SKM-1 (cell line): ENCODE measurements around the gene RAD51B.

ENCODE experiments used
- DNase-seq: peaks from one replicate; lab custom pipeline; 2025; ENCODE audit not compliant: unreplicated experiment; lab: John Stamatoyannopoulos, UW

RAD51B gene

DNA sequence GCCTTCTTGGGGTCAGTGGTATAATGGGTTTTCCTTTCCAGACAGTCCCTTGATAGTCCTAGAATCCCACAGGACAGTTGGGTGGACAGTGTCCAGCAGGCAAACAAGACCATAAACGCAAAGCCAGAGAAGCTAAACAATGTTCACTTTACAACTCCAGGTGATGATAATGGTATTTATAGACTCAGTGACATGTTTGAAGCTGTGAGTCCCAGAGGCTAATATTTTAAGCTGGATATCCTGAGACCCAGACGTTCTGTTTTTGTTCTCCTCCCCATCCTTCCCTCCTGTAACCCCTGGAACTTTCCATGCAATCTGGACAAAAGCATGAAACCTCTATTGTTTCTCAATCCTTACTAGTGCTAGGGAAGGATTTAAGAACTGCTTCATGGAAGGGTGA is 852.3 kb downstream of the RAD51B start:
- DNase-seq = no peak

DNA sequence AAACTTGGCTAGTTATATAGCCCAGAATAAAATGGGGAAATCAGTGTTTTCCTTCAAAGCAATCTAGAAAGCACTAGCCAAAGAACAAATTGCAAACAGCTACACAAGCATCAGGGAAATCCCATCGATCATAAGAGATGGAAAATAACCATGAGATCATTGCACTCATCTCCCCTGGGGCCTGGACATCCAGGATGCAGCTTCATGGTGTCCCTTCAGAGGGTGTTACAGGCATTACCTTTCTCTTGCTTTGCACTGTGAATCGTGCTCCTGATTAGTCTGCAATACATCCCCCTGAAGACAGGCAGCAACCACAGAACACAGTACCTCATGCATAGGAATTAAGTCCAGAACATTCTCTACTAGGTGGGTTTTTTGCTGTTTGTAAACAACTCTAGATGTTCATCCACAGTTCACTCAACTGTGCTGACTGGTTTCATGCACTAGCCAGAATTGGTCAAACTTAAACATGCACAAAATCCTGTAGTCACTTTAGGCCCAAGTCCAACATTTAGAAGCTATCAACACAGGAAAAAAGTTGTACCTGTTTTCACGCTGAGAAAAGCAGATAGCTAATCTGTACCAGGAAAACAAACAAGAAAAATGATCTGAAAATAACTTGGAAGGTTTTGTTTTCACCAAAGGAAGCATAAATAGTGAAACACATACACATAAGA is 853.2 kb downstream of the RAD51B start:
- DNase-seq = no peak

DNA sequence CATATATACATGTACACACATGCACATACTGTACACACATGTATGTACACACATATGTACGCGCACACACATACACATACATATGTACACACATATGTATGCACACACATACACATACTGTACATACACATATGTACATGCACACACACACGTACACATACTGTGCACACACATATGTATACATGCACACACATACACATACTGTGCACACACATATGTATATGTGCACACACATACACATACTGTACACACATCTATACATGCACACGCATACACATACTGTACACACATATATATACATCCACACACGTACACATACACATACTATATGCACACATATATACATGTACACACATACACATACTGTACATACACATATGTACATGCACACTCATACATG is 853.9 kb downstream of the RAD51B start:
- DNase-seq = no peak

DNA sequence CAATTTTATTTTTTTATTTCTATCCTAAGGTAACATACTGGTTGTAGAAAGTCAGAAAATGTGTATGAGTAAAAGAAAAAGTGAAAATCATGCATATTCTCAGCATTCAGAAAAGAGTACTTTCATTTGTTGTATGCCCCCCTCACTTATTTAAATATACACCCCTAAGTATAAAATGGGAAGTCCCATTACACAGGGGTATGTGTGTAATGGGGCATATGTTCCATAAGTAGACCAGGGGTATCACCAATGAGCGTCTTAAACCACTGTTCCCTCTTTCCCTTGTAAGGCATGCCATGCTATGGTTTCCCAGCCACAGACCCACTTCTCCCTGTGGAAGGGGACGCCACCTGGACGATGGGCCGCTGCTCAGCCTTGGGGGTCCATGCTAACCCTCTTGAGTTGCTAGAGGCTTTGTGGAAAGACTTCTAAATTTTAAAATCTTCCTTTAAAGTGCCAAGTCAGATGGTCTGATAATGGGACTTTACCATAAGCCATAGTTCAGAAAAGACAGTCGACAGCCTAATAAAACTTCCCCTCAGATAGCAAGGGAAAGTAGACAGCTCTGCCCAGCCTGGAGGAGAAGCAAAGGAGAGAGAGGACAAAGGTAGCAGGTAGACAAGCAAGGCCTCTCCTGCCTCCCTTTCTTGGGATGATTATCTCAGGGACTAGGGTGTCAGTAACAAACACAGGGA is 855.1 kb downstream of the RAD51B start:
- DNase-seq = no peak

DNA sequence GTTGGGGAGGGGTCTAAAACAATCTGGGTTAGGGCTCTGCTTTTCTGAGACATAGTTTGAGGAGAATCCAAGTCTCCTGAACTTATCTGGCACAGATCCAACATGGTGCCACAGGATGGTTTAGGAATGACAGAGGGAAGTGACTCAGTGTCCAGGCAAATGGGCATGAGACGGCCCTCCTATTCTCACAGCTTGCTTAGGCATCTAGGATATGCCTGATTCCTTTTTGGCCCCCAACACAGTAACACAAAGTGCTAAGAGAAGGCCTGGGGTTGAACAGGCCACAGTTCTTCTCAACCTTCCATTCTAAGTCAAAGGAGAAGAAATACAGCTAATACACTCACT is 855.6 kb downstream of the RAD51B start:
- DNase-seq = no peak

DNA sequence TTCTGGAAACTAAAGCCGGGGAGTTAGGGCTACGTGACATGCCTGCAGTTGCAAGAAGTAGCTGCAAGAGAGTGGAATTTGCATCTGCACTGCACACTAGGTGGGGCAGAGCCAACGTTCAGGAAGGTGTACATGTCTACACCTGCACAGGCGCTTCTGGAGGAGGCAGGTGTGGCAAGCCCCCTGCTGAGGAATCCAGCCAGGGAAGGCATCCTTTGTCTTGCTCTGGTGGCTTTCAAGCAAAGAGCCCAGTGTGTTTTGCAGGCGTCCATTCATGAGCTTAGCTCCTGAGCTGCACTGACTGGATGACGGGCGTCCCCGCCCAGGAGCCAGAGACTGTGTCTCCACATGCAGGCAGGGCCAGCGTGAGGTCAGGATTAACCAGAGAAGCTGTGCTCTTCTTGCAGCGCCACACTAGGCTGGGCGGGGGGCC is 856.9 kb downstream of the RAD51B start:
- no peak for DNase-seq

DNA sequence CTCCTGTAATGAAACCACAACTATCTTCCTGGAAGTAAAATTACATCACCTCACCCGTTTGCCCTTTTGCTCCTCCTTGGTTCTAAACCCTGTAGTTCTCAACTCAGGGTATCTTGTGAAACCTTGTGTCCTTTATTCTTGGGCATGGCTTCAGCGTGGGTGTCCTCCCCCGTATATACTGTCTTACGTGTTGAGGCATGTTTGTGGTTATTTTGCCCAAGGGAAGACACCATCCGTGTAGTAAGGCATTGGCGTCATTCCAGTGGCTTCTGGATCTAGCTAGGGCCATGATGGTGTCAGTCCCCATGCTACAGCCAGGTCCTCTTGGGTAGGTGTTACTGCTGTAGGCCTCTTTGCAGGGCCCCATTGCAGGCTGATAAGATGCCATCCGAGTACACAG is 857.9 kb downstream of the RAD51B start:
- no peak for DNase-seq

DNA sequence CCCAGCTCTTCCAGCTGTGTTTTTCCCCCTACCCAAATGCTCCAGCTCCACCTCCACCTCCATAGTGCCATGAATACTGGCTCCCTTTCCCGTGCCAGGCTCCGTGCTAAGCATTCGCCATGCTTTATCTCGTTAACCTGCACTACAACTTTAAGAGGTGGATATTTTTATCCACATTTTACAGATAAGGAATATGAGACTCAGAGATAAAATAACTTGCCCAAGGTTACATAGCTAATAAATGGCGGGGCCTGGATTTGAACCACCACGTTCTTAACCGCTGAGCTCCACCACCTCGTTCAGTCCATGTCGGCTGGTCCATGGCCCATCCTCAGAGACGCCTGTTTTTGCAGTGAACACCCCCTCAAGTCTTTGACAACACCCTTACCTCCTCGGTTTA is 858.3 kb downstream of the RAD51B start:
- DNase-seq = no peak

DNA sequence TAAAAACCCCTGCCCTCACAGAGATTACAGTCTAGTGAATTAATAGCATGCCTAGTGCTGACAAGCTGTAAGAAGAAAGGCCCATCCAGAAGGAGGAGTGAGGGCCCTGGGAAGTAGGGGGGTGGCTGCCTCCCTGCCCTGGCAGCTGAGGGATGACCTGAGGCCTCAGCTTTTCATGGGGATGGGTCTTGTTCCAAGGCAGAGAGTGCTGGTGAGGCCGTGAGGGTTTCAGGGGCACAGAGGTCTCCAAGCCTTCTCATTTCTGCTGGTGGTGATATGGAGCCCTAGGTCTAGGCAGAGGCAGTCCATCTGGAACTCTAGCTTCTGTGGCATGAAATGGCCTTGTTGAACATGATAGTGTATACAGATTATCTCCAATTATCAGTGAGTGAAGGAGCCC is 858.9 kb downstream of the RAD51B start:
- DNase-seq = no peak

DNA sequence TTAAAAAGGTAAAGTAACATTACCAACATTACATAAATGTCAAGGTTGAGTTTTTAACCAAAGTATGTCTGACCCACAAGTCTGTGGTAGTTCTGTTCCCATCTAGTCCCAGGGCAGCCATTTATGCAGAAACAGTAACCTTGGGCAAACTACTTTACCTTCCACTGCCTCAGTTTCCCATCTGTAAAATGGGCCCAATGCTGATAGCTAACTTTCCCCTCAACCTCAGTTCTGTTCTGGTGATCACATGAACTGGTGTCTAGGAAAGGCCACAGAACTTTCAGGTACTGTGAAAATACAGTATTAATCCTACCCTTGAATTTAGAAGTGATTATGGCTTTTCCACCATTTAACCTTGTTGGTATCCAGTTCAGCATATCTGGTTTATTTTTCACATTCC is 859.7 kb downstream of the RAD51B start:
- no peak for DNase-seq

DNA sequence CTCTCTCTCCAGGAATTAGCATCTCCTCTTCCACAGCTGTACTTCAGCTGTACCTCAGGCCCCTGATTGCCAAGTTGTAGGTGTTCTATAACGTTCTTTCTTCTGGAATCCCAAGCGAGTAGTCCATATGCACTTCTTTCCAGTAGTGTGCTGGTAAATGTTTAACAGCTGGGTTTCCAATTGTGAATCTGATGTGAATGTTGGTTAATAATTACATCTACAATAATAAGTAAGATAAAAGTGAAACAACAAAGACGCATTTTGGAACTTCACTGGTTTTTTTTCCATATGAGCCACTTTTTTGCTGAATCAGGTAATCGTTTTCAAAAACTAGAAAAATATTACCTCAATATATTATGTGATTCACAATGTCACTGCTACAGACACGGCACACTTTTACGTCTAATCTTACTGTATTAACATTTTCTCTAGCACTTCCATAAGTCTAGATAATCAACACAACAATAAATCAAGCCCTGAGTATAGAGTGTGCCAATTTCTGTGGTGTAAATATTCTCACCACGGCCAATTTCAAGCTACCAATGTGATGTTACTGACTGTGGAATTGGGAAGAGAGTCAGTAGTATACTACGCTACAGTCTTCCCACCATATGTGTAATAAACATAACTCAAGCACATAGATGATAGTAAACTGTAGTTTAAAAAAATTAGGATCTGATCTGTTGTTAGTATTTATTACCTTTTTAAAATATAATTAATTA is 860.3 kb downstream of the RAD51B start:
- no peak for DNase-seq

DNA sequence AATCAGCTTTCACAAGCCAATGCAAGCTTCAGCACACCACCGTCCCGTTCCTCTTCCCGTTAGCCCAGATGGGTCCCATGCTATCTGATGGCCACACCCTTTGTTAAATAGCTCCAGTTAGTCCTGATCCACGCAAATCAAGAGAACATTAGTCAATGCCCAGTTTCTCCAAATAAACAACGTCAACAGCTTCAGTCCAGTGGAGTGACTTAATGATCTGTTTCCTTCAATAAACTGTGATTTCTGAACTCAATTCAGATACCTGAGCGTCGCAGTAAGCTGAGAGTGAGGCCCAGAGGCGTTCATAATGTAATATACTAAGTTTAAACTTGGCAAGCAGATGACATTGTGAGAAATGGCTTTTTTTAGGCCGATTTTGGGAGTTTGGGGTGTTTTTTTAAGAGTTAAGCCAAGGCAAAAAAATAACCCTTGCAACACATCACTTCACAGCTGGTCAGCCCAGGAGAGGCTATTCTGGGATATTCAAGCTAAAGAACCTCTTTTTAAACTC is 861.0 kb downstream of the RAD51B start:
- DNase-seq = no peak

DNA sequence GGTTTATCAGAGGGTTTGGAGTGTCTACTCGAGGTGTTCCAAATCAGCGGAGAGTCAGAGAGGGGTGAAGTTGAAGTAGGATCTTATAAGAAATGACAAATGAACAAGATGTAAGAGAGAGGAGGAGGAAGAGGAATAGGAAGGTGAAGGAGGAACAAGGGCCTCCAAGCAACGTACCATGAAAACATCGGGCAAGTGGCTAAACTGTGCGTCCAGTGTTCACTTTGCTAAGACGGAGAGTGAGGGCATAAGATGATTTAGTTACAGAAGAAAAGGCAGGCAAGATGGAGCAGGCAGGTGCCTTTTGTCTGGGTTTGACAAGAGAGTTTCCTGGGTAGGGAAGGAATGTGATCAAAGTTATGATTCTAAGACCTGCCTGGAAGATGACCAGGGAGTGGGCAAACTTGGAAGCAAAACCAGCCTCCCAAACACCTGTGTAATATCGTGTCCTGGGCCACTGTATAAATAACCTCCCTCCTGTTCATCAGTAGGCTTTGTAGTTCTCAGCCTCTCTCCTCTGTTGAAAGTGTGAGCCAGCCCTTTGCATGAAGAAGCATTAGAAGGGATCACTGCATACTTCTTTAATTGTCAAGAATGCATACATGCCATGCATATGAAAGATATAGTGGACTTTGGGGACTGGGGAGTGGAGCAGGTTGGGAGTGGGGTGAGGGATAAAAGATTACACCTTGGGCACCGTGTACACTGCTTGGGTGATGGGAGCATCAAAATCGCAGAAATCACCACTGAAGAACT is 861.9 kb downstream of the RAD51B start:
- no peak for DNase-seq

DNA sequence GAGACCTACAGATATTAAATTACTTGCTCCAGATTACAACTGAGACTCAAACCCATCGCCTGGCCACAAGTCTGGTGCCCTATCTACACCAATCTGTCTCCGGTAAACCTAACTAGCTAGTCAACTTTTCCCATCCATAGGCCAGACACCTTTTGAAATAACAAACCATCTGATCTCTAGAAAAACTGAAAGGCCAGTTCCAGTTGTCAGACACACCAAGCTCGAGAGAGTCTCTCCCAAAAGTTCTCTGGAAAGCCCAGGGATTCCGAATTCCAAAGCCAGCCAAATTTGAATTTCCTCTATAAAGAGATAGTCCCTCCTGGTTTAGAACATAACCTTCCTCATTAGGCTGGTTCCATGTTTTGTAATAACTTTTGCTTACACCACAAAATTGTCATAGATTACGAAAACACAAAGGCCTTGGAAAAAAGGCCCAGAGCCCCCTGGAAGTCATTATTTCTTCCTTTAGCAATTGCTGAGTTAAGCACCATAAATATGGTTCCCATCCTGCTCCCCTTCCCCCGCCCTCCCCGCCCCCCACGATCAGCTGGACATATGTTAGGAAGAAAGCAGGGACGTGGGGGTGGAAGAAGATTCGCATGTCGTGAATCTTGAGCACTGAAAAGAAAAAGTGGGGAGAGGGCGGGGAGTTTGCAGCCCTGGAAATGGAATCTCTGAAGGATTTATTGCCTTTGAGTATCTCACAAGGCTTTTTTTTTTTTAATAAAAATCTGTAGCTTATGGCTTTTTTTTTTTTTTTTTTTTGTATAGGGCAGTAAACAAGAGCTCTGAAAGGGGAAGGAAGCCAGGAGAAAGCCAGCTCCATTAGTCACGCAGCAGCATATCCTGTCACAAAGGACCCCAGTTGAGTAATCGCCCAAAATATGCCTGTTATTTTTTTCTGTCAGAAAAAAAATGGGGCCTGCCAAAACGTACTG is 862.9 kb downstream of the RAD51B start:
- peak; percentile 32 for DNase-seq

DNA sequence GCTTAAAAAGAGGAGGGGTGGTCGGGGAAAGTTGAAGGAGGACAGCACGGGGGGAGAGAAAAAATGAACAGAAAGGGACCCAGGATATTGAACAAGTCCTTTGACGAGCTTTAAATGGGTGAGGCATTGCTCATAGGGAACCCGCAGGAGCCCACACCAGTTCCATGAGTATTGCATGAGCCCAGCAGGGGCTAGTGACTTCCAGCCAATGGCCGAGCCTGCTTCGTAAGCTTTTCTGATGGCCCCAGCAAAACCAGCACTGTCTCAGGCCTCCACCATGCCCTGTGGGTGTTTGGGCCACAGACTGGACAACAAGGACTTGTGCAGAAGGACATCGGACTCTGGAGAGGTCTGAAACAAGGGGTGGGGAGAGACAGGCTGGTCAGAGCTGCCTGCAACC is 863.7 kb downstream of the RAD51B start:
- no peak for DNase-seq

DNA sequence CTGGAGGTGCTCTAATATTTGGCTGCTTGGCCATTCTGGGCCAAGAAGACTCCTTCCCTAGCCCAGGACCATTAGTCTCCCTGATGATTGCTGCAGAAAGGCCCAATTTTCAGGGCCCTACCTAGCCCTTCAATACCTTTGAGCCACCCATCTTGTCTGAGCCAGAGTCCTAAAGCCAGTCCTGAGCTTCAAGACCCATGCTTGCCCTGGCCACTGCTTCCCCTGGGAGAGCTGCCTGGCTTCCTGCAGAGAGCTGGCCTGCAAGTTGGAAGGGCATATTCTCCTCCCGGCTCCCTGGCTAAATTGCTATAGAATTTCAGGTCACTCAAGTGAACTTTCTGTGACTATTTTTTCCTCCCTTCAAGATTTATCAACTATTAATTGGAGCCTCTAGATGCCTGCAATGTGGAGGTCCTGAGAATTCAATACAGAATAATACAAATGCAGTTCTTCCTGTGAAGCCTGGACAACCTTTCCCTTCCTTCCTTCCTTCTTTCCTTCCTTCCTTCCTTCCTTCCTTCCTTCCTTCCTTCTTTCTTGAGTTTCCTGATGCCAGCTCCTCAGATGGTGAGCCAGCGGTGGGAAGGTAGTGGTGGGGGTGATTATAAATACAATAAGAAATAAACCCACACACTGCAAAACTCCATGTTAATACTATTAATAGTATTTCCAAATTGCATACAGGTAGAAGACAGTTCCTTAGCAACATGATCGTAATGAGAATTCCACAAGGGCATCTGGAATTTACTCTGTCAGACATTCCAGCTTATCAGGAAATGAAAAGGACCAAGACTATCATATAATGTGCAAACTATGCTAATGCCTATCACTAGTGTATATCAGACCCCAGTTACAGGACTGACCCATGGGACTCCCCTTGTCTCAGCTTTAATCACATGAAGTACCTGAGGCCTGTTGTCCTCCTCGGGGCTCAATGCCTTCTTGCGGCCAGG is 865.2 kb downstream of the RAD51B start:
- DNase-seq = no peak

DNA sequence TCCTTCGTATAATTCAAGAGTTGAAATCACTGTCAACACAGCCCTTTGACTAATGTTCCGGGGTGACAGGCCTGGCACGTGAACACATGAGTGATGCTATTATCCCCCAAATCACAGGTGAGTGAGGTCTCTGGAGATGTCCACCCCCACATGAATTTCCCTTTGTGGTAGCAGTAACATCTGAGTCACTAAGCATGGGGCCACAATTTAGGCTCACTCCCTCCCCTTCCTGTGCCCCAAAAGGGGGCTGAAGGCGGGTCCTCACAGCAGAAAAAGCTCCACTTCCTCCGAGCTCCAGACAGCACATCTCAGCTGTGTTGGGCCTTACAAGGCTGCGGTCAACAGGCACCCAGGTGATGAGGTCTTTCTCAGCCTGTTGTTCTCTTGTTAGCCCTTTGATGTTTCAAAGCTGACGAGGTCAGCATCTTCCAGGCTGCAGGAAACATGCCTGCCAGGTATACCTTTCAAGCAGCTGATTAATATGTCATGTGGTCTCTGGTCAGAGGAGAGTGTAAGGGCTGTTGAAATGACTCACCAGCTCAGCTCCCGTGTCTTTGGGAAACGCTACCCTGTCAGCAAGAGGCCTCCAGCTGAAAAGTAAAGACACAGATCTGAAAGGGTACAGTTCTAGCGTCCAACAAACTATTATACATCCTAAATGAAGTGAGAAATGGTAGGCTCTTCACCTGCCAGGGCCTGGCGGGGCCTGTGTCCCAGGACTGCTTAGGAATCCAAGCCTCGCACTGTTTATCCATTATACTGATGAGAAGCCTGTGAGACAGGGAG is 866.0 kb downstream of the RAD51B start:
- no peak for DNase-seq

DNA sequence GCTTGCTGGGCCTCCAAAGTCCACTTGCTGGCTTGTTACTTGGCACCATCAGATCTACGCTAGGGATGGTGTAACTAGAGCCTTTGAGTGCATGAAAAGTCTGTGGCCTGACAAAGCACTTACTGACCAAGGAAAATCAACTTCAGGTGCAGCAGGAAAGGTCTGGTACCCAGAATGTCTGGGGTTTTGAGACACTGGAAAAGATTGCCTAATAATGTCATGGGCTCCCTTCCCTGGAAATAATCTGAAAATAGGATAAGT is 866.6 kb downstream of the RAD51B start:
- DNase-seq = no peak

DNA sequence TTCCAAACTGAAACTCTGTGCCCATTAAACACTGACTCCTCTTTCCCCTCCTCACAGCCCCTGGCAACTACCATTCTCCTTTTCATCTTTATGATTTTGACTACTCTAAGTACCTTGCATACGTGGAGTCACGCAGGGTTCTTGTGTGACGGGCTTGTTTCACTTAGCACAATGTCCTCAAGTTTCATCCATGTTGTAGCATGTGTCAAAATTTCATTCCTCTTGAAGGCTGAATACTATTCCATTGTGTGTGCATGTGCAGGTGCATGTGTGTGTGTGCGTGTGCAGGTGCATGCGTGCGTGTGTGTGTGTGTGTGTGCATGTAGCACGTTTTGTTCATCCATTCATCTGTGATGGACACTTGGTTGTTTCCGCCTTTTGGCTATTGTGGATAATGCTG is 867.1 kb downstream of the RAD51B start:
- DNase-seq = no peak
